GM20000 (cell line): ENCODE data around the gene N4BP3.
"Not testable (repeated sequence)": the region's sequence is repeated elsewhere in the genome, so short reads cannot be mapped to it uniquely, and the experiment has no call there.

ENCODE experiments used
- DNase-seq: peaks from one replicate; pipeline ENCODE4 v3.0.0; 2012; ENCODE audit warnings: low spot score
- TF ChIP-seq, protein P1 (sequence below): IDR thresholded peaks from 2 replicates; pipeline ENCODE4 v1.5.1; 2012; ENCODE audit warnings: mild to moderate bottlenecking, control low read depth; ENCODE audit errors: extremely low read depth, missing control alignments

The N4BP3 gene

DNA sequence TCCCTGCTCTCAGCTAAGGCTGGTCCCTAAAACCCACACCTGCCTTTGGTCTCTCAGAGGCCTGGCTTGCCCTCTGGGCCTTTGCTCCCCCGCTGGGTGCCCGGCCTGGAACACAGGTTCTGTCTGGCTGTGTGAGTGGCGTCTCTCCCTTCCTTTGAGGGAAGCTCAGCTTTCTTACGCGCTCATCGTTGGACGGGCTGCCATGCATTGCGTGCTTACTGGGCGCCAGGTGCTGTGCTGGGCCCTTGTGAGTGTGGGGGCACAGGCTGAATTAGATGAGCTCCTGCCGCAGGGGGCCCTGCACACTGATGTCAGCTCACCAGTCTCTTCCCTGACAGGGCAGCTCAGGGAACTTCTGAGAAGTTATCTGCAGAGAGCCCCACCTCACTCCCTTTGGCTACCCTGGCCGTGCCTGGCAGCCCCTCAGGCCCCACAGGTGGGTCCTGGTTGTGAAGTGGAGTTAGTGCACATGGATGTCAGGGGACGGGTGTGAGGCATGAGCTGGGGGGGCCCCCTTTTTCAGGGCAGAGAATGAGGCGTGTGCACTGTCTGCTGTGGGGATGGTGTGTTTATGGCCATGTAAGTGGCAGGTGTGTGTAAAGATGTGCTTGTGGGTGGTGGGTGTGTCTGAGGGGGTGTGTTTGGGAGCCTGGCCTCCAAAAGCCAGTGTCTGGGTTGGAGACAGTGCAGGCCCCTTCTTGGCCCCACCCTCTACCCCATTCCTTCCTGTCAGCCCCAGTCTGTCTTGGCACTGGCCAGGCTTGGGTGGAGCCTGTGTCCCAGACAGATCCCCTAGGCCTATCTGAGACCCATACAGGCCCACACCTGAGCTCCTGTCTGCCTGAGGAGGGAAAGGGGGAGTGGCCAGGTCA, 10.0 kb downstream of the N4BP3 start:
- TF ChIP-seq, protein P1, sequence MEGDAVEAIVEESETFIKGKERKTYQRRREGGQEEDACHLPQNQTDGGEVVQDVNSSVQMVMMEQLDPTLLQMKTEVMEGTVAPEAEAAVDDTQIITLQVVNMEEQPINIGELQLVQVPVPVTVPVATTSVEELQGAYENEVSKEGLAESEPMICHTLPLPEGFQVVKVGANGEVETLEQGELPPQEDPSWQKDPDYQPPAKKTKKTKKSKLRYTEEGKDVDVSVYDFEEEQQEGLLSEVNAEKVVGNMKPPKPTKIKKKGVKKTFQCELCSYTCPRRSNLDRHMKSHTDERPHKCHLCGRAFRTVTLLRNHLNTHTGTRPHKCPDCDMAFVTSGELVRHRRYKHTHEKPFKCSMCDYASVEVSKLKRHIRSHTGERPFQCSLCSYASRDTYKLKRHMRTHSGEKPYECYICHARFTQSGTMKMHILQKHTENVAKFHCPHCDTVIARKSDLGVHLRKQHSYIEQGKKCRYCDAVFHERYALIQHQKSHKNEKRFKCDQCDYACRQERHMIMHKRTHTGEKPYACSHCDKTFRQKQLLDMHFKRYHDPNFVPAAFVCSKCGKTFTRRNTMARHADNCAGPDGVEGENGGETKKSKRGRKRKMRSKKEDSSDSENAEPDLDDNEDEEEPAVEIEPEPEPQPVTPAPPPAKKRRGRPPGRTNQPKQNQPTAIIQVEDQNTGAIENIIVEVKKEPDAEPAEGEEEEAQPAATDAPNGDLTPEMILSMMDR, result no peak
- DNase-seq, result no peak

DNA sequence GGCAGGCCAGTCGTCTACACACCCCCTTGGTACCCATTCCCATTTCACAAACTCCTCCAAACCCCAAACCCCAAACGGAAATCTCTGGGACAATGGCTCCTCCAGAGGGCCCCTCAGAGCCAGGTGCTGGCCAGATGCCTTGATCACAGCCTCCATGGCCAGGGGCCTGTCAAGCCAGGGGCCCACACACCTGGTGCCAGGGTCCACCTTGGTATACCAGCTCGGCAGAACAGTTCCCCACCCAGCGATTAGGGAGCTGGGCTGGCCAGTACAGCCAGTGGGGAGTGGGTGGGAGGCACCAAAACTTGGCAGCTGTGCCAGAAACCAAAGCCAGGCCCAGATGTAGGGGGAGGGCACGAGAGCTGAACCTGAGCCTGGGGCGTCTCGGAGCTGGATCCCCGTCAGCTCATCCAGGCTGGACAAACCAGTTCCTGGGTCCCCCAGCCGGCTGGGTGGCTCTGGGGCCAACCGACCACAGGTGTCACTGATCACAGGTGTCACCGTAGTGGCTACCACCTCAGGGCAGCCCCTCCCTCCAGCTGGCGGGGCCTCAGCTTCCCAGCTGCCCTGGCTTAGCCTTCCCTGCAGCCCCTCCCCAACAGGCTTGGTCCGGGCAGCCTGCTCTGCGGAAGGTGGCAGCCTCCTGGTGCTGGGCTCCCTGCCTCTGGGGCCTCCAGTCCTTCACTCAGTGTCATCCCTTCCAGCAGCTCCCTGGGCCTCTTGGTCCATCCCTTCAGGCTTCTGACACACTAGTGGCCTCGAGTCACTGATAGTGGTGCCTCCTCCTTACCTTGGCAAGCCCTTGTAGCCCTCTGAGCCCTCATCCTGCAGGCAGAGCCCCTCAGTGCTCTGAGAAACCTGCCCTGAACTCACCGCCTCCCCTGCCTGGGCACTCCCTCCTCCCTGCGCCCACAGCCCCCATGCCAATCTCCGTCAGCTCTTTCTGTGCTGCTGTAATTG, 10.9 kb downstream of the N4BP3 start:
- no peak for DNase-seq
- TF ChIP-seq, protein P1, result no peak

DNA sequence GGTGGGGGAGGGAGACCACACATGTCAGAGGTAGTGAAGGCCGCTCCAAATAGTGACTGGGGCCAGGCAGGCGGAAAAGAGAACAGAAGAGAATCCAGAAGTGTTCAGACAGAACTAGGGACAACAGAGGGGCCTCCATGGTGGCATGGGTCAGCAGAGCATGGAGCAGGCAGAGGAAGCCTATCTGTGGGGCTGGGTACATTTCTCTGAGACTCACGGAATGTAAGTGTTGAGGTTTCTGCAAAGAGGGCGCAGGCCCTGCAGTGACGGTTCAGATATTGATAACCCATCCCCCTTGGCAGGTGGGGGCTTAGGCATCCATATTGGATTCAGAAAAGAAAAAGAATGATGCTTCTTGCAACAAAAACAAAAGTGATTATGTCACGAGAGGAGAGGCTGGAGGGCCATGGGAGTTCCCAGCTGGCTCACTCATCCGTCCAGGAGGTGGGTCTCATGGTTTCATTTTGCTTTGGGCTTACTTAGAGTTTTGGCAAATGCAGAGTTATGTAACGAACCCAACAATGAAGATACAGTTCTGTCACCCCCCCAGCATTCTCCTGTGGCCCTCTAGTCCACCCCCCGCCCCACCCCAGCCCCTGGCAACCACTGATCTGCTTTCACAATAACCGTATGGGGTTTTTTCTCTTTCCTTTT, 12.0 kb downstream of the N4BP3 start:
- TF ChIP-seq, protein P1, result no peak
- DNase-seq, result no peak

DNA sequence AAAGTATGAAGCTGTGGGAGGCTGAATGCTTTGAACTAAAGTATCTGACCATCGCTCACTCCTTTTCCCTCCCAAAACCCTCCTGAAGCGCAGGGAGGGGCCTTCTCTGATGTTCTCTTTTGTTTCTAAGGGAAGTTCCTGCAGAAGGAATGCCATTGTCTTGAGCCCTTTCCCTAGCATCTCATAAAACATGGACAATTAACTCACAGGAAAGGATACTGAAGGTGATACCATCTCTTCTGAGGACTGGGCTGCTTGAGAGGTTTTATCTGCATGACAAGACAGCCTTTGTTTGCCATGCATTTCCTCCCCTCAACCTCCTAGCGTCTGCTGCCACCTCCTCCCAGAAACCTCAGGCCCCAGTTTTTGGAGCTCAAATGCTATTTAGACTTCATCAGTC, 13.2 kb downstream of the N4BP3 start:
- DNase-seq, result no peak
- TF ChIP-seq, protein P1, result no peak

DNA sequence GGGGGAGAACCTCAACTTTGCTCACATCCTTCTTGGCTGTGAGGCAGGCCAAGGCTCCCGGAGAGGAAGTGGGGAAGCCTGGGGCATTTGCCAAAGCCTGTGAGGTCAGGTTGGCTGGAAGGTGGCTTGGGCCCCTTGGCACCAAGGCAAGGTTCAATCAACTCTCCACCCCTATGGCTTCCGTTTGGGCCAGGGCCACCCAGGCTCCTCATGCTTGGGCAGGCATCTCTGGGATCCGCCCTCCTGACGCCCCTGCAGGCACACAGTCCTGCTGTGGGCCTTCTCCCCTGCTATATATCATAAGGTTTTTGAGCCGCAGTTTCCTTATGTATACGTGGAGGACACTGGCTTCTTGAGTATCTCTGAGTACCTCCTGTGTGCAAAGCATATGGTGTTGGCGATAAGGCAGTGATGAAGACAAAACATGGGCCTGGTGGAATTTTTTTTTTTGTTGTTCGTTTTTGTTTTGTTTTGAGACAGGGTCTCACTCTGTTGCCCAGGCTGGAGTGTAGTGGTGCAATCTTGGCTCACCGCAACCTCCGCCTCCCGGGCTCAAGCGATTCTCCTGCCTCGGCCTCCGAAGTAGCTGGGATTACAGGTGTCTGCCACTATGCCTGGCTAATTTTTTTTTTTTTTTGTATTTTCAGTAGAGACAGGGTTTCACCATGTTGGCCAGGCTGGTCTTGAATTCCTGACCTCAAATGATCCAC, 14.1 kb downstream of the N4BP3 start:
- not testable (repeated sequence) for DNase-seq

DNA sequence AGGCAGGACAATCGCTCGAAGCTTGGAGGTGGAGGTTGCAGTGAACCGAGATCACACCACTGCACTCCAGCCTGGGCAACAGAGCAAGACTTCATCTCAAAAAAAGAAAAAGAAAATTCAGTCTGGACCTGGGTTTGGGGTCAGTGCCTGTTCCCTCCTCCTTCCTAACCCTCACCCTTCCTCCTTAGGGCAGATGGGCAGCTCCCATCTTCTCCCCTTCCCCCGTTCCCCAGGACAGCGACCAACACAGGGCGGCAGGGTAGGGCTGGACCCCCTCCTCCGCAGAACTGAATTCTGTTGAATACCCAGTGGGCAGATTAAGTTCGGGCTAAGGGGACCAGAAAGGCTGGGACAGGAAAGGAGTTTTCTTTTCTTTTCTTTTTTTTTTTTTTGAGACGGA, 16.0 kb downstream of the N4BP3 start:
- TF ChIP-seq, protein P1, result no peak

DNA sequence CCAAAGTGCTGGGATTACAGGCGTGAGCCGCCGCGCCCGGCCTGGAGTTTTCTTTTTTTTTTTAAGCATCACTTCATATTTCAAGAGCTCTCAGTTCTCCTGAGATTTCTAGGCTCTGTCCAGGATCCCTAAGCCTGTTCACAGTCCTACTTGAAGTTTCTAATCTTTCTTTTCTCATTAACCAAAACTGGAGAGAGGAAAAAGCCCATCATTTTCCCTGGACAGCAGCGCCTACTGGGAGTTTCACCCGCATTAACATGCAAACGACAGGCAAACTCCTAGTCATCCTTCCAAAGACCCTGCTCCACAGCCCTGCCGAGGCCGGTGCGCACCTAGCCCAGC, 16.9 kb downstream of the N4BP3 start:
- DNase-seq, result not testable (repeated sequence)

More for the DNA sequence above, 16.0 kb downstream of the N4BP3 start:
- no peak for DNase-seq
